ENCODE measurements around the gene ATRNL1. TPM values are rescaled to one million over a fixed set of nuclear protein-coding genes. Genes with fewer than 3 reads are reported as not detected.

The ATRNL1 gene
- total and polyA plus RNA-seq, 2 experiments from 2014 or later = 4.8 to 29.7 TPM

GRCh38 chr10:115850666-115851065 lies 757.5 kb downstream of the ATRNL1 start:
- Histone ChIP-seq H3K27me3 (ENCODE audit: insufficient read depth) (no peaks in the 10 kb centered on the region), H3K4me2 (no peak overlapping the region), H3K79me2 (replicated peaks; ENCODE audit: insufficient read depth) (no peaks in the 10 kb centered on the region), H3K36me3 (ENCODE audit: insufficient read depth) (no peaks in the 10 kb centered on the region), H3K4me1 (ENCODE audit: insufficient read depth) (no peaks in the 10 kb centered on the region), H3F3A (replicated peaks; ENCODE audit: low read depth) (no peaks in the 10 kb centered on the region), H3K9me2 (ENCODE audit: insufficient read depth) (no peaks in the 10 kb centered on the region), H2AFZ (no peak overlapping the region), H3K27ac (ENCODE audit: low read depth) (no peak overlapping the region), H3K4me3 (no peak overlapping the region), H4K20me1 (replicated peaks; ENCODE audit: insufficient read depth) (no peaks in the 10 kb centered on the region)
- Mint-ChIP-seq H3K27me3 (ENCODE audit: insufficient read depth, low read depth, poor library complexity) (no peaks in the 10 kb centered on the region), H3K36me3 (ENCODE audit: low read depth) (no peaks in the 10 kb centered on the region), H3K4me3 (no peak overlapping the region), H3K27ac (no peak overlapping the region), H3K9me3 (no peaks in the 10 kb centered on the region), H3K4me1 (no peaks in the 10 kb centered on the region; the same call in 2 of the 3 replicates)
- TF ChIP-seq STAT1 (IDR thresholded peaks at IDR 0.05; ENCODE audit: unreplicated experiment) (no peak), POLR2AphosphoS5 (IDR thresholded peaks at IDR 0.05; ENCODE audit: low read depth) (no peak), EZH2phosphoT487 (IDR thresholded peaks at IDR 0.05; ENCODE audit: unreplicated experiment) (no peak), CTCF (conservative IDR thresholded peaks at IDR 0.05; ENCODE audit: low read depth in 2 of 2) (no peak), ZNF114 (CRISPR knock-in tag; IDR thresholded peaks at IDR 0.05) (no peak), NANOG (IDR thresholded peaks at IDR 0.05; ENCODE audit: borderline replicate concordance) (no peak), ZNF331 (CRISPR knock-in tag; IDR thresholded peaks at IDR 0.05; ENCODE audit: low read depth) (no peak), JUNB (IDR thresholded peaks at IDR 0.05; ENCODE audit: unreplicated experiment) (no peak), REST (IDR thresholded peaks at IDR 0.05; ENCODE audit: unreplicated experiment) (no peak), EZH2 (IDR thresholded peaks at IDR 0.05; ENCODE audit: low read depth, unreplicated experiment) (no peak), CREB1 (CRISPR knock-in tag; IDR thresholded peaks at IDR 0.05; ENCODE audit: low read depth) (no peak), ETS1 (IDR thresholded peaks at IDR 0.05) (no peak)
- TF ChIP-seq, protein P1, sequence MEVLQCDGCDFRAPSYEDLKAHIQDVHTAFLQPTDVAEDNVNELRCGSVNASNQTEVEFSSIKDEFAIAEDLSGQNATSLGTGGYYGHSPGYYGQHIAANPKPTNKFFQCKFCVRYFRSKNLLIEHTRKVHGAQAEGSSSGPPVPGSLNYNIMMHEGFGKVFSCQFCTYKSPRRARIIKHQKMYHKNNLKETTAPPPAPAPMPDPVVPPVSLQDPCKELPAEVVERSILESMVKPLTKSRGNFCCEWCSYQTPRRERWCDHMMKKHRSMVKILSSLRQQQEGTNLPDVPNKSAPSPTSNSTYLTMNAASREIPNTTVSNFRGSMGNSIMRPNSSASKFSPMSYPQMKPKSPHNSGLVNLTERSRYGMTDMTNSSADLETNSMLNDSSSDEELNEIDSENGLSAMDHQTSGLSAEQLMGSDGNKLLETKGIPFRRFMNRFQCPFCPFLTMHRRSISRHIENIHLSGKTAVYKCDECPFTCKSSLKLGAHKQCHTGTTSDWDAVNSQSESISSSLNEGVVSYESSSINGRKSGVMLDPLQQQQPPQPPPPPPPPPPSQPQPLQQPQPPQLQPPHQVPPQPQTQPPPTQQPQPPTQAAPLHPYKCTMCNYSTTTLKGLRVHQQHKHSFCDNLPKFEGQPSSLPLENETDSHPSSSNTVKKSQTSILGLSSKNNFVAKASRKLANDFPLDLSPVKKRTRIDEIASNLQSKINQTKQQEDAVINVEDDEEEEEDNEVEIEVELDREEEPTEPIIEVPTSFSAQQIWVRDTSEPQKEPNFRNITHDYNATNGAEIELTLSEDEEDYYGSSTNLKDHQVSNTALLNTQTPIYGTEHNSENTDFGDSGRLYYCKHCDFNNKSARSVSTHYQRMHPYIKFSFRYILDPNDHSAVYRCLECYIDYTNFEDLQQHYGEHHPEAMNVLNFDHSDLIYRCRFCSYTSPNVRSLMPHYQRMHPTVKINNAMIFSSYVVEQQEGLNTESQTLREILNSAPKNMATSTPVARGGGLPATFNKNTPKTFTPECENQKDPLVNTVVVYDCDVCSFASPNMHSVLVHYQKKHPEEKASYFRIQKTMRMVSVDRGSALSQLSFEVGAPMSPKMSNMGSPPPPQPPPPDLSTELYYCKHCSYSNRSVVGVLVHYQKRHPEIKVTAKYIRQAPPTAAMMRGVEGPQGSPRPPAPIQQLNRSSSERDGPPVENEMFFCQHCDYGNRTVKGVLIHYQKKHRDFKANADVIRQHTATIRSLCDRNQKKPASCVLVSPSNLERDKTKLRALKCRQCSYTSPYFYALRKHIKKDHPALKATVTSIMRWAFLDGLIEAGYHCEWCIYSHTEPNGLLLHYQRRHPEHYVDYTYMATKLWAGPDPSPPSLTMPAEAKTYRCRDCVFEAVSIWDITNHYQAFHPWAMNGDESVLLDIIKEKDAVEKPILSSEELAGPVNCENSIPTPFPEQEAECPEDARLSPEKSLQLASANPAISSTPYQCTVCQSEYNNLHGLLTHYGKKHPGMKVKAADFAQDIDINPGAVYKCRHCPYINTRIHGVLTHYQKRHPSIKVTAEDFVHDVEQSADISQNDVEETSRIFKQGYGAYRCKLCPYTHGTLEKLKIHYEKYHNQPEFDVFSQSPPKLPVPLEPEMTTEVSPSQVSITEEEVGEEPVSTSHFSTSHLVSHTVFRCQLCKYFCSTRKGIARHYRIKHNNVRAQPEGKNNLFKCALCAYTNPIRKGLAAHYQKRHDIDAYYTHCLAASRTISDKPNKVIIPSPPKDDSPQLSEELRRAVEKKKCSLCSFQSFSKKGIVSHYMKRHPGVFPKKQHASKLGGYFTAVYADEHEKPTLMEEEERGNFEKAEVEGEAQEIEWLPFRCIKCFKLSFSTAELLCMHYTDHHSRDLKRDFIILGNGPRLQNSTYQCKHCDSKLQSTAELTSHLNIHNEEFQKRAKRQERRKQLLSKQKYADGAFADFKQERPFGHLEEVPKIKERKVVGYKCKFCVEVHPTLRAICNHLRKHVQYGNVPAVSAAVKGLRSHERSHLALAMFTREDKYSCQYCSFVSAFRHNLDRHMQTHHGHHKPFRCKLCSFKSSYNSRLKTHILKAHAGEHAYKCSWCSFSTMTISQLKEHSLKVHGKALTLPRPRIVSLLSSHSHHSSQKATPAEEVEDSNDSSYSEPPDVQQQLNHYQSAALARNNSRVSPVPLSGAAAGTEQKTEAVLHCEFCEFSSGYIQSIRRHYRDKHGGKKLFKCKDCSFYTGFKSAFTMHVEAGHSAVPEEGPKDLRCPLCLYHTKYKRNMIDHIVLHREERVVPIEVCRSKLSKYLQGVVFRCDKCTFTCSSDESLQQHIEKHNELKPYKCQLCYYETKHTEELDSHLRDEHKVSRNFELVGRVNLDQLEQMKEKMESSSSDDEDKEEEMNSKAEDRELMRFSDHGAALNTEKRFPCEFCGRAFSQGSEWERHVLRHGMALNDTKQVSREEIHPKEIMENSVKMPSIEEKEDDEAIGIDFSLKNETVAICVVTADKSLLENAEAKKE (CRISPR knock-in tag; IDR thresholded peaks at IDR 0.05) = no peak
- DNase-seq (ENCODE audit: low spot score) = no peak
- ATAC-seq = no peak

All from GM23338 (cell line).